Suprapubic skin (tissue), 3 donors: Measurements from ENCODE around the gene PIGQ.

Source experiments
- EP300 ChIP-seq: sonication (generic); formaldehyde crosslinking; IDR thresholded peaks from one replicate; pipeline ENCODE4 v1.6.1; 2017; ENCODE audit warnings: antibody characterized with exemption
- TF ChIP-seq, protein P1 (sequence below), 2 donors: fragments of 200-600 bp in 1 of 2; fragments of 450-650 bp in 1 of 2; sonication (generic) in 1 of 2; IDR thresholded peaks; one replicate each; pipeline ENCODE4 v1.5.1; 2016 to 2019; ENCODE audit warnings: antibody characterized with exemption in 2 of 2, mild to moderate bottlenecking in 1 of 2, moderate library complexity in 1 of 2

DNA sequence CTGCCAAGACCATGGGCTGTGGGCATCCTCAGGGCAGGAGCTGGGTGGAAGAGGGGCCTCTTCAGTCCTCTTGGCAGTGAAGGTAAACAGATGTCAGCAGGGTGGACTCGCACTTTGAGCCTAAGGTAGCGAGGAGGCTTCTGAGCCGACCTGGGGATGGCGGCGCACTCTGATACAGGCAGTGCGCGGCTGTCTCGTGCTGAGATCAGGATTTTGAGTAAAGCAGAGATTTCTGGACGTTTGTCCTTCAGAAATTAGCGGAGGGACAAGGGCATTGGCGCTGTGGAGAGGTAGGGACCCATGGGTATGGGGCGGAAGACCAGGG, 26.9 kb downstream of the PIGQ start:
- TF ChIP-seq, protein P1, sequence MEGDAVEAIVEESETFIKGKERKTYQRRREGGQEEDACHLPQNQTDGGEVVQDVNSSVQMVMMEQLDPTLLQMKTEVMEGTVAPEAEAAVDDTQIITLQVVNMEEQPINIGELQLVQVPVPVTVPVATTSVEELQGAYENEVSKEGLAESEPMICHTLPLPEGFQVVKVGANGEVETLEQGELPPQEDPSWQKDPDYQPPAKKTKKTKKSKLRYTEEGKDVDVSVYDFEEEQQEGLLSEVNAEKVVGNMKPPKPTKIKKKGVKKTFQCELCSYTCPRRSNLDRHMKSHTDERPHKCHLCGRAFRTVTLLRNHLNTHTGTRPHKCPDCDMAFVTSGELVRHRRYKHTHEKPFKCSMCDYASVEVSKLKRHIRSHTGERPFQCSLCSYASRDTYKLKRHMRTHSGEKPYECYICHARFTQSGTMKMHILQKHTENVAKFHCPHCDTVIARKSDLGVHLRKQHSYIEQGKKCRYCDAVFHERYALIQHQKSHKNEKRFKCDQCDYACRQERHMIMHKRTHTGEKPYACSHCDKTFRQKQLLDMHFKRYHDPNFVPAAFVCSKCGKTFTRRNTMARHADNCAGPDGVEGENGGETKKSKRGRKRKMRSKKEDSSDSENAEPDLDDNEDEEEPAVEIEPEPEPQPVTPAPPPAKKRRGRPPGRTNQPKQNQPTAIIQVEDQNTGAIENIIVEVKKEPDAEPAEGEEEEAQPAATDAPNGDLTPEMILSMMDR (IDR thresholded peaks at IDR 0.05): no peak
- no peak for TF ChIP-seq EP300
